Activated CD8-positive, alpha-beta T cell treated with anti-CD3 and anti-CD28 coated beads for 36 hours (primary cell): Measurements from ENCODE around the gene ACTR8. TPM values are rescaled to one million over a fixed set of nuclear protein-coding genes. Genes with fewer than 3 reads are reported as not detected.

Experiments
- ATAC-seq: fragments of 200-7000 bp; cut with Tn5 transposase; one replicate; pipeline ENCODE4 v1.10.0; 2021; ENCODE audit warnings: mild to moderate bottlenecking, moderate library complexity
- CTCF ChIA-PET: fragments of 350-600 bp; sonication (Branson Sonifier 250); formaldehyde crosslinking; loops from one replicate; lab custom pipeline; 2021; ENCODE audit warnings: antibody characterized with exemption; lab: Charles Lee
- POLR2A ChIA-PET: fragments of 350-600 bp; sonication (Branson Sonifier 250); formaldehyde crosslinking; loops from one replicate; lab custom pipeline; 2021; ENCODE audit warnings: antibody characterized with exemption; lab: Charles Lee
- DNase-seq: peaks from one replicate; pipeline ENCODE4 v3.0.0-alpha.2; 2020
- H3K27ac Mint-ChIP-seq: one replicate; pipeline ENCODE4 v1.8.0; 2021; ENCODE audit warnings: mild to moderate bottlenecking, mixed read lengths
- H3K27me3 Mint-ChIP-seq: one replicate; pipeline ENCODE4 v1.8.0; 2021; ENCODE audit warnings: mixed read lengths
- H3K36me3 Mint-ChIP-seq: one replicate; pipeline ENCODE4 v1.8.0; 2021; ENCODE audit warnings: low read depth, mixed read lengths
- H3K4me1 Mint-ChIP-seq: one replicate; pipeline ENCODE4 v1.8.0; 2021; ENCODE audit warnings: low read depth, mixed read lengths
- H3K4me3 Mint-ChIP-seq: one replicate; pipeline ENCODE4 v1.8.0; 2021; ENCODE audit warnings: mild to moderate bottlenecking, moderate library complexity, mixed read lengths
- H3K9me3 Mint-ChIP-seq: one replicate; pipeline ENCODE4 v1.8.0; 2021; ENCODE audit warnings: mixed read lengths
- intact Hi-C: fragments of 100-400 bp; cut with micrococcal nuclease; formaldehyde crosslinking; loops from one replicate; pipeline ENCODE4 v1.10.0; 2022
- total RNA-seq, 2 experiments: library from RNA; stranded (reverse); gene quantifications; one replicate each; pipeline ENCODE4 v1.2.3, GENCODE V29; 2021
- TF ChIP-seq, protein P1 (sequence below): fragments of 200-600 bp; IDR thresholded peaks from one replicate; pipeline ENCODE4 v1.8.0; 2022; ENCODE audit warnings: antibody characterized with exemption, mild to moderate bottlenecking

ACTR8 gene
- total RNA-seq, 2 experiments from 2014 or later: 28.5 to 33.5 TPM

DNA sequence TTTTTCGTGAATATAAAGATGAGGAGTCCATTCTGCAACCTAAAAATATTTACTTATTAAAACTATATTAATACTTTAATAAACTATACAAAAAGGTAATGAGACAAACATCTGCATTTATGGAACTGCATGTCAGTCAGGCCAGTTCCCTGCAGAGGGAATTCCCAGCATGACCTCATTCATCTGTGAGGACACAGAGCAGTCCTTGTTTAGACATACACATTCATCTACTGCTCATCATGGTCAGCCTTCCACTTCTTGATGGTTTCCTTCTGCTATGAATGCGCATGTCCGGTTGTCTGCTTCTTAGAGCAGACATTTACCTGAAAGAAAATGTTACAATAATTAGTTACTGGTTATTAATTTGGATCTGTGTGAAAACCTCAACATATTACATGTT lies 3.3 kb upstream of the ACTR8 start:
- H3K4me1 Mint-ChIP-seq: peaks cover 44% of the 10 kb centered on the region
- H3K9me3 Mint-ChIP-seq: no peaks in the 10 kb centered on the region
- TF ChIP-seq, protein P1, sequence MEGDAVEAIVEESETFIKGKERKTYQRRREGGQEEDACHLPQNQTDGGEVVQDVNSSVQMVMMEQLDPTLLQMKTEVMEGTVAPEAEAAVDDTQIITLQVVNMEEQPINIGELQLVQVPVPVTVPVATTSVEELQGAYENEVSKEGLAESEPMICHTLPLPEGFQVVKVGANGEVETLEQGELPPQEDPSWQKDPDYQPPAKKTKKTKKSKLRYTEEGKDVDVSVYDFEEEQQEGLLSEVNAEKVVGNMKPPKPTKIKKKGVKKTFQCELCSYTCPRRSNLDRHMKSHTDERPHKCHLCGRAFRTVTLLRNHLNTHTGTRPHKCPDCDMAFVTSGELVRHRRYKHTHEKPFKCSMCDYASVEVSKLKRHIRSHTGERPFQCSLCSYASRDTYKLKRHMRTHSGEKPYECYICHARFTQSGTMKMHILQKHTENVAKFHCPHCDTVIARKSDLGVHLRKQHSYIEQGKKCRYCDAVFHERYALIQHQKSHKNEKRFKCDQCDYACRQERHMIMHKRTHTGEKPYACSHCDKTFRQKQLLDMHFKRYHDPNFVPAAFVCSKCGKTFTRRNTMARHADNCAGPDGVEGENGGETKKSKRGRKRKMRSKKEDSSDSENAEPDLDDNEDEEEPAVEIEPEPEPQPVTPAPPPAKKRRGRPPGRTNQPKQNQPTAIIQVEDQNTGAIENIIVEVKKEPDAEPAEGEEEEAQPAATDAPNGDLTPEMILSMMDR: no peak
- intact Hi-C loops: no loop called here
- H3K27ac Mint-ChIP-seq: no peak overlapping the region
- ChIA-PET CTCF (no interaction called here), POLR2A (no interaction called here)
- ATAC-seq (no peak), DNase-seq (no peak)
- no peak overlapping the region for H3K4me3 Mint-ChIP-seq
- H3K27me3 Mint-ChIP-seq: no peaks in the 10 kb centered on the region
- H3K36me3 Mint-ChIP-seq: peaks cover 33% of the 10 kb centered on the region

DNA sequence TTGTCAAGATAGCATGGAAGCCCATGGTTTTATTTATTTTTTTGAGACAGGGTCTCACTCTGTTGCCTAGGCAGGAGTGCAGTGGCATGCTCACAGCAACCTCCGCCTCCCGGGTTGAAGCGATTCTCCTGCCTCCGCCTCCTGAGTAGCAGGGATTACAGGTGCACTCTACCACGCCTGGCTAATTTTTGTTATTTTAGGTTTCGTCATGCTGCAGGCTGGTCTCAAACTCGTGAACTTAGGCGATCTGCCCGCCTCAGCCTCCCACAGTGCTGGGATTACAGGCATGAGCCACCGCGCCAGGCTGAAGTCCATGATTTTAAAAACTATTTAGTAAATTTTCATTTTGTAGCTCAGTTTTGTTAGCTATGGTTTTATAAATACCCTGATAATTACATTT lies 2.7 kb upstream of the ACTR8 start:
- H3K9me3 Mint-ChIP-seq: no peaks in the 10 kb centered on the region
- H3K4me3 Mint-ChIP-seq: no peak overlapping the region
- POLR2A ChIA-PET: no interaction called here
- DNase-seq: no peak
- CTCF ChIA-PET: no interaction called here
- intact Hi-C loops: no loop called here
- ATAC-seq: no peak
- TF ChIP-seq, protein P1: no peak
- no peaks in the 10 kb centered on the region for H3K27me3 Mint-ChIP-seq
- no peak overlapping the region for H3K27ac Mint-ChIP-seq
- peaks cover 42% of the 10 kb centered on the region for H3K4me1 Mint-ChIP-seq
- peaks cover 37% of the 10 kb centered on the region for H3K36me3 Mint-ChIP-seq

DNA sequence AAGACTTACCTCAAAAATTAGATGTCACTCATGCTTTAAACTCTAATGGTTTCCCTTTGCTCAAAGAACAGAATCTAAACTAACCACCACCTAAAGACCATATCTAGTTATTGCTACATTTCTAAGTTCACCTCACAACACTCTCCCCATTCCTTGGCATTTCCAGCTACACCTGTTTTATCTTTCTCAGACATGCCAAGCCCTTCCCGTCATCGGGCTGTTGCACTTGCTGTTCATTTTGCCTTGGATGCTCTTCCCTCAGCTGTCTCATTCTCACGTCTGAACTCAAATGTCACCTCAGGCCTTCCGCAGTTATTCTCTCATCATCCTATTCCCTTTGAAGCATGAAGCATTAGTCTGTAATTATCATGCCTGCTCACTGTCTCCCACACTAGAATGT lies 1.1 kb upstream of the ACTR8 start:
- TF ChIP-seq, protein P1: no peak
- intact Hi-C loops: no loop called here
- peaks cover 33% of the 10 kb centered on the region for H3K36me3 Mint-ChIP-seq
- CTCF ChIA-PET: interaction anchor here (3.1 kb wide), 1 partner anchor 9 kb away, joined by 14 read pairs; the partner anchor contains the start of gene SELENOK
- DNase-seq: no peak
- no peaks in the 10 kb centered on the region for H3K27me3 Mint-ChIP-seq
- POLR2A ChIA-PET: interaction anchor here (4.8 kb wide), 1 partner anchor 8 kb away, joined by 36 read pairs; the partner anchor contains the start of gene SELENOK
- H3K4me3 Mint-ChIP-seq: peak overlapping the region; percentile 98
- no peak for ATAC-seq
- H3K27ac Mint-ChIP-seq: peak overlapping the region; percentile 99
- H3K9me3 Mint-ChIP-seq: no peaks in the 10 kb centered on the region
- peaks cover 31% of the 10 kb centered on the region for H3K4me1 Mint-ChIP-seq

DNA sequence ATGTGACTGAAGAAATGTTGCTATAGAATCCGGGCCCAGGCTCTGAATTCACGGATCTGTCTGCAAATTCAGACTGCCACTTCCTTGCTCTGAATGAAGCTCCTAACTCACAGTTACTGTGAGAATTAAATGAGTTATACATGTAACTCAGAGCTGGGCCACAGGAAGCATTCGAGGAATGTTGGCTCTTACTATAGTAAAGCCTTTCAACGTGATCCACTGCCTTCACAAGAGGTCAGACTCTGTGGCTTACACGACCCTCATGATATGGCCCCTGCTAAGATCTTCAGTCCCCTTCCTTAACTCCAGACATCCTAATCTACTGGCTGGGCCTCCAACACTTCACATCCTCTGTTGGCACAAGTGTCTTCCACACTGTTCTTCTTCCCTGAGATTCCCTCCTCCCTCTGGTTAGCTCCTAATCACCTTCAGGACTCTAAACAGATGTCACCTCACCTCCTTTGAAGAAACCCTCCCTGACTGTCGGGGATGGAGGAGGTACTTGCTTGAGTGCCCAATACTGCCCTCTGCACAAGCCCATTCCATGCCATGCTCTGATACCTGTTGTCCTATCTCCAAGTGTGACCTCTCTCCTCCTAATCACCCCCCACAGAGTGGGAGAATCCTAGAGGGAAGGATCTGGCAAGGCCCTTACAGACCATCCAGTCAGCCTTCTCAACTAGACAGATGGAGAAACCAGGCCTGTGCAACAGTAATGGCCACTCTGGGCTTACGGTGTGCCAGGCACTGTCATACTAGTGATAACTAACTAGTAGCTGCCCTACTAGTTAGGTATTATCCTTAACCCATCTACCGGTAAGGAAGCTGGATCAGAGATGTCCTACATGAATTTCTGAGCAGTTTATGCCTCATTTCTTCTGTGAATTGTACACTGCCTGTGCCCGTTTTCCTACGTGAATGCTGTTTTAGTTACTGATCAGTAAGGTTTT lies 1.3 kb downstream of the ACTR8 start:
- POLR2A ChIA-PET: interaction anchor here (1.6 to 4.8 kb wide), 2 partner anchors 9 to 10 kb away, joined by 4 to 36 read pairs; partner anchors contain the start of gene SELENOK
- ATAC-seq (no peak), DNase-seq (no peak)
- Mint-ChIP-seq H3K27ac (peak overlapping the region; percentile 99), H3K4me3 (peak overlapping the region; percentile 98), H3K9me3 (no peaks in the 10 kb centered on the region), H3K4me1 (peaks cover 21% of the 10 kb centered on the region), H3K36me3 (peaks cover 31% of the 10 kb centered on the region), H3K27me3 (no peaks in the 10 kb centered on the region)
- TF ChIP-seq, protein P1: no peak
- intact Hi-C loops: no loop called here
- CTCF ChIA-PET: interaction anchor here (1.1 to 3.1 kb wide), 3 partner anchors 11 to 58 kb away, joined by 3 to 14 read pairs (median 5); partner anchors contain the start of gene SELENOK
